Endothelial cell (in vitro differentiated cells): Measurements from ENCODE around the gene PGF. TPM values are rescaled to one million over a fixed set of nuclear protein-coding genes. Genes with fewer than 3 reads are reported as not detected.

Source experiments
- DNase-seq: peaks from one replicate; pipeline ENCODE4 v3.0.0; 2021; ENCODE audit warnings: low spot score
- H3K27ac Mint-ChIP-seq: one replicate; pipeline ENCODE4 v1.8.0; 2021; ENCODE audit warnings: mixed read lengths, inconsistent platforms; ENCODE audit not compliant: unreplicated experiment
- H3K27me3 Mint-ChIP-seq: one replicate; pipeline ENCODE4 v1.8.0; 2021; ENCODE audit warnings: mild to moderate bottlenecking, moderate library complexity, mixed read lengths, inconsistent platforms; ENCODE audit not compliant: unreplicated experiment
- H3K36me3 Mint-ChIP-seq: one replicate; pipeline ENCODE4 v1.8.0; 2021; ENCODE audit warnings: mild to moderate bottlenecking, low read depth, mixed read lengths, inconsistent platforms; ENCODE audit not compliant: unreplicated experiment
- H3K4me1 Mint-ChIP-seq: one replicate; pipeline ENCODE4 v1.8.0; 2021; ENCODE audit warnings: mild to moderate bottlenecking, mixed read lengths, inconsistent platforms; ENCODE audit not compliant: unreplicated experiment
- H3K4me3 Mint-ChIP-seq: one replicate; pipeline ENCODE4 v1.8.0; 2021; ENCODE audit warnings: mild to moderate bottlenecking, mixed read lengths, inconsistent platforms; ENCODE audit not compliant: unreplicated experiment
- H3K9me3 Mint-ChIP-seq: one replicate; pipeline ENCODE4 v1.8.0; 2021; ENCODE audit warnings: mixed read lengths, inconsistent platforms; ENCODE audit not compliant: unreplicated experiment
- total RNA-seq: library from RNA; stranded (reverse); fragmentation: NEBNext Ultra II Directional; extraction: Animal tissue kit (Norgen Biotek cat#: 25700); gene quantifications from one replicate; pipeline ENCODE4 v1.2.1, GENCODE V29; 2021; ENCODE audit not compliant: unreplicated experiment
- TF ChIP-seq, protein P1 (sequence below): fragments of 200-600 bp; sonication (generic); IDR thresholded peaks from one replicate; pipeline ENCODE4 v1.5.0; 2021; ENCODE audit warnings: antibody characterized with exemption; ENCODE audit not compliant: unreplicated experiment

The PGF gene
- total RNA-seq, 1 donor from 2014 or later: 6.5 TPM

DNA sequence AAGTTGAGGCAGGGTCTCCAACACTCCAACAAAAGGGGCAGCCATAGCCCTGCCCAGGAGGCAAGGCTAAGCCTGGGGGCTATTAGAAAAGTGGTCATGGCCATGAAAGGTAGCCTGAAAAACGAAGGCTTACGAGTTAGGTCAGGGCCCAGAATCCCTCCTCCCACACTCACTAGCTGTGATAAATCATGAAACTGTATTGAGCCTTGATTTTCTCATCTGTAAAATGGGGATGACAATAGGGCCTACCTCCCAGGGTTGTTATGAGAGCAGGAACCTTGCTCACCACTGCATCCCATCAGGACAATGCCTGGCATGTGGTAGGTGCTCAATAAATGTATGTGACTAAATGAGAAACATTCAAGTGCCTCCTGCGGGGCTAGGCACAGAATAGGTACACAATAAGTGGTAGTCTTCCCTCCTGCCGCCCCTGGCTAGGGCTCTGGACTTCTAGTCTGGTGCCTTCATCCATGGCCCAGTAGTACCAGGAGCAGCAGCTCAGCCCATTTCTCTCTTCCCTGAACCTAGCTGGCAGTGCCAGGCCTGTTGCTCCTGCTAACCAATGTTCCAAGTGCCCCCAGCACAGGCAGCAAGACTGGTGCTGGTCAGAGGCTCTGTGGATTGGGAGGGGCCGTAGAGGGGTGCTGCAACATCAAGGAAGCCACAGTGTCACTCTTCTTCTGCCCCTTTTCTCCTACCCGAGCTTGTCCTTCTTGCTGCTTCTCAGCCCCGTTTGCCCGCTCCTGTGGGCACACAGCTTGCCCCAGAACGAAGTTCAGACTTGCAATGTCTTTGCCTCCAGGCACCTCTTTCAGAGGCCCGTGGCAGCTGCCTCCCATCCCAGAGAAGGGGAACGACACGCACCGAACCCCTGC lies 7.8 kb downstream of the PGF start:
- no peak for DNase-seq
- peaks cover 4% of the 10 kb centered on the region for H3K36me3 Mint-ChIP-seq
- no peak overlapping the region for H3K4me3 Mint-ChIP-seq
- peaks cover 3% of the 10 kb centered on the region for H3K4me1 Mint-ChIP-seq
- no peaks in the 10 kb centered on the region for H3K9me3 Mint-ChIP-seq
- no peak overlapping the region for H3K27ac Mint-ChIP-seq
- H3K27me3 Mint-ChIP-seq: peaks cover 5% of the 10 kb centered on the region
- TF ChIP-seq, protein P1, sequence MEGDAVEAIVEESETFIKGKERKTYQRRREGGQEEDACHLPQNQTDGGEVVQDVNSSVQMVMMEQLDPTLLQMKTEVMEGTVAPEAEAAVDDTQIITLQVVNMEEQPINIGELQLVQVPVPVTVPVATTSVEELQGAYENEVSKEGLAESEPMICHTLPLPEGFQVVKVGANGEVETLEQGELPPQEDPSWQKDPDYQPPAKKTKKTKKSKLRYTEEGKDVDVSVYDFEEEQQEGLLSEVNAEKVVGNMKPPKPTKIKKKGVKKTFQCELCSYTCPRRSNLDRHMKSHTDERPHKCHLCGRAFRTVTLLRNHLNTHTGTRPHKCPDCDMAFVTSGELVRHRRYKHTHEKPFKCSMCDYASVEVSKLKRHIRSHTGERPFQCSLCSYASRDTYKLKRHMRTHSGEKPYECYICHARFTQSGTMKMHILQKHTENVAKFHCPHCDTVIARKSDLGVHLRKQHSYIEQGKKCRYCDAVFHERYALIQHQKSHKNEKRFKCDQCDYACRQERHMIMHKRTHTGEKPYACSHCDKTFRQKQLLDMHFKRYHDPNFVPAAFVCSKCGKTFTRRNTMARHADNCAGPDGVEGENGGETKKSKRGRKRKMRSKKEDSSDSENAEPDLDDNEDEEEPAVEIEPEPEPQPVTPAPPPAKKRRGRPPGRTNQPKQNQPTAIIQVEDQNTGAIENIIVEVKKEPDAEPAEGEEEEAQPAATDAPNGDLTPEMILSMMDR: no peak

DNA sequence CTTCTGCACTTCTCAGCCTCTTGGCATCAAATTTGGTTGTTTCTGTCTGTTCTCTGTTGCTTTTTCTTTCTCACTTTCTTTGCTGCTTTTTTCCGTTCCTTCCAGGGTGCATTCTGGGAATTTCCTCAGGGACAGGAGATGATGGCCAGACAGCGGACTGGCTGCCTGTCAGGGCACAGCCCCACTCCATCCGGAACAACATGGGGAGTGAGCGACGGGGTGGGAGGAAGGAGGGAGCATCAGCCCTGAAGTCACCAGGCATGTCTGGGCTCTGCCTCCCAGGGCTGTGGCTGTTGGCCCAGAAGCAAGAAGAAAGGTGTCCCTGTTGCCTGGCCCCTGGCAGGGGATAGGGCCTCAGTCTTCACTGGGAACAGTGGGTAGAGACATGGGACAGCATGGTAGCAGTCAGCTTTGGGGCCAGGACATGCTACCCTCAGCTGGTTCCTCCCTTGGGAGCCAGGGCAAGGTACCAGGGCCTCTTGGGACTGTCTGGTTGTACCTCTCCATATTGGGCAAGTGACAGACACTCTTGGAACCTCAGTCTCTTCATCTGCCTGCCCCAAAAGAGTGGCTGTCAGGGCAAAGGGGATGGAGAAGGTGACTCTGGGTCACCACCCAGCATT lies 8.6 kb downstream of the PGF start:
- no peak overlapping the region for H3K27ac Mint-ChIP-seq
- TF ChIP-seq, protein P1: peak; percentile 35
- H3K27me3 Mint-ChIP-seq: peaks cover 4% of the 10 kb centered on the region
- peaks cover 3% of the 10 kb centered on the region for H3K4me1 Mint-ChIP-seq
- no peak overlapping the region for H3K4me3 Mint-ChIP-seq
- H3K9me3 Mint-ChIP-seq: no peaks in the 10 kb centered on the region
- H3K36me3 Mint-ChIP-seq: peaks cover 4% of the 10 kb centered on the region
- DNase-seq: no peak

DNA sequence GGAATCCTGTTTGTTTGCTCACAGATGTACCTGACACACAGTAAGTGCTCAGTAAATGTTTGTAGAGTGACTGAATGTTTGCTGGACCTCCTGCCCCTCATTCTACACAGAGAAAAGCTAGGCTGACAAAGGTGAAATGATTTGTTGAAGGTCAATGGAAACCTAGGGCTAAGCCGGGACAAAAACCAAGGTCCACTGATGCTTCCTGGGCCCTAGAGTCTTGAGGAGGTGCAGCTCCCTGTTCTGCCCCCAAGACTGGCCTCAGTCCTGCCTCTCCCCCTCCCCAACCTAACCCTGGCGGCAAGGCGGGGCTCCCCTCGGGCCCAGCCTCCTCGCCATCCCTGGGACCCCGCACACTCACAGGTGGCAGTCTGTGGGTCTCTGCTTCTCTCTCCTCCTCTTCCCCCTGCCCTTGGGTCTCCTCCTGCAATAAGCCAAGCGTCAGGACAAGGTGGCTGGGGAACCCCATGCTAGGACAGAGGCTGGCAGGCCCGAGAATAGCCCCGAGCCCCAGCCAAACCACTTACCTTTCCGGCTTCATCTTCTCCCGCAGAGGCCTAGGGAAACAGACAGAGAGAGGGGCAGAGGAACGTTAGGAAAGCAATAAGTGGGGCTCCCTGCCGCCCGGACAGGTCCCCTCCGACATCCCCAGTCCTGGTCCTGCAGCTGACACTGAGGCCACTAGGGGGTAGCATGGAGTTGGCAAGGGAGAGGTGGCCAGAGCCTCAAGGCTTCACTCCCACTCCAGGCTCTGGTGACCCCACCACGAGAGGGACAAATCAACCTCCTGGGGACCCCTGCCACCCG lies 9.3 kb downstream of the PGF start:
- peak; percentile 91 for DNase-seq
- H3K9me3 Mint-ChIP-seq: no peaks in the 10 kb centered on the region
- peaks cover 4% of the 10 kb centered on the region for H3K36me3 Mint-ChIP-seq
- H3K4me3 Mint-ChIP-seq: no peak overlapping the region
- no peak overlapping the region for H3K27ac Mint-ChIP-seq
- peaks cover 4% of the 10 kb centered on the region for H3K27me3 Mint-ChIP-seq
- TF ChIP-seq, protein P1: peak; percentile 77
- peaks cover 3% of the 10 kb centered on the region for H3K4me1 Mint-ChIP-seq

DNA sequence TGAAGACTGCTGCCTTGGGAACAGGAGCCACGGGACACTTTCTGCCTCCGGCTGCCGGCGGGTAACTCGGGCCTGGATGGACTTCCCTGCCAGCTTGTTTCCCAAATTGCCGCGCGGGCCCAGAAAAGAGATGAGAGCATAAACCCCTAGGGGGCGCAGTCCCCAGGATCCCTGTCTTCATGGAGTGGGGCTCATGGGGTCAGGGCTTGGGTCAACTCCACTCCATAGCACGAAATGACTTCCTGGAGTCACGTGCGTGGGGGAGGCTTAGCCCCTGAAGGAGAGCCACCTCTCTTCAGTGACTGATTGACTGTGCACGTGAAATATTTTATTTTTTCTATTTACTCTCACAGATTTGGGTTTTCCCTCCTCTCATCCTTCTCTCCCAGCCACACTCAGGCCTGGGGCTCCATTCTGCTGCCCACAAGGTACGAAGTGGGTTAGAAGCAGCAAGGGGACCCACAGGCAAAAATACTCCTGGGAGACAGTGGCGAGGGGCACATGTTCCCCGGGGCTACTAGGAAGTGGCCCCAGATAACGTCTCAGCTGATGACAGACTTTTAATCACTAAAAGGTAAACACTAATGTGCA lies 10.0 kb downstream of the PGF start:
- TF ChIP-seq, protein P1: peak; percentile 76
- peak; percentile 81 for DNase-seq
- H3K27me3 Mint-ChIP-seq: peaks cover 4% of the 10 kb centered on the region
- H3K27ac Mint-ChIP-seq: no peak overlapping the region
- H3K36me3 Mint-ChIP-seq: peaks cover 3% of the 10 kb centered on the region
- H3K9me3 Mint-ChIP-seq: no peaks in the 10 kb centered on the region
- H3K4me1 Mint-ChIP-seq: peaks cover 3% of the 10 kb centered on the region
- H3K4me3 Mint-ChIP-seq: no peak overlapping the region
